Natural killer cell (primary cell): ENCODE measurements around the gene IL22RA2. TPM values are rescaled to one million over a fixed set of nuclear protein-coding genes. Genes with fewer than 3 reads are reported as not detected.

Experiments
- ATAC-seq, 3 donors: fragments of 150-1000 bp in 2 of 3; fragments of 200-7000 bp in 1 of 3; cut with Tn5 transposase; 1 replicate in 1 of 3; 2 replicates in 2 of 3; pipeline ENCODE4 v1.10.0; 2021; ENCODE audit warnings: mild to moderate bottlenecking in 2 of 3, moderate library complexity in 2 of 3
- DNase-seq, 2 donors: peaks; one replicate each; pipeline versions ENCODE4 v3.0.0 to v3.0.0-alpha.2; 2013 to 2021; ENCODE audit warnings: mixed read lengths in 1 of 2
- H3K27ac ChIP-seq: one replicate; pipeline ENCODE4 v1.5.1; 2013; ENCODE audit warnings: mild to moderate bottlenecking, low read length
- H3K27me3 ChIP-seq: one replicate; pipeline ENCODE4 v1.6.1; 2013; ENCODE audit warnings: low read length; ENCODE audit not compliant: control insufficient read depth, insufficient read depth
- H3K36me3 ChIP-seq: one replicate; pipeline ENCODE4 v1.6.1; 2013; ENCODE audit warnings: low read length; ENCODE audit not compliant: control insufficient read depth, insufficient read depth
- H3K4me1 ChIP-seq: one replicate; pipeline ENCODE4 v1.6.1; 2013; ENCODE audit warnings: low read length; ENCODE audit not compliant: control insufficient read depth, insufficient read depth
- H3K4me3 ChIP-seq: one replicate; pipeline ENCODE4 v1.5.1; 2013; ENCODE audit warnings: low read length
- H3K9me3 ChIP-seq: one replicate; pipeline ENCODE4 v1.6.1; 2013; ENCODE audit warnings: low read length; ENCODE audit not compliant: control insufficient read depth, insufficient read depth
- H3K27ac Mint-ChIP-seq, 2 donors: one replicate each; pipeline ENCODE4 v1.8.0; 2022; ENCODE audit warnings: mild to moderate bottlenecking in 2 of 2, mixed read lengths in 2 of 2, moderate library complexity in 1 of 2
- H3K27me3 Mint-ChIP-seq, 2 donors: one replicate each; pipeline ENCODE4 v1.8.0; 2022; ENCODE audit warnings: low read depth in 2 of 2, mixed read lengths in 2 of 2
- H3K36me3 Mint-ChIP-seq: one replicate; pipeline ENCODE4 v1.8.0; 2022; ENCODE audit warnings: mixed read lengths
- H3K4me1 Mint-ChIP-seq, 2 donors: one replicate each; pipeline ENCODE4 v1.8.0; 2022; ENCODE audit warnings: mixed read lengths in 2 of 2
- H3K4me3 Mint-ChIP-seq: one replicate; pipeline ENCODE4 v1.8.0; 2022; ENCODE audit warnings: mild to moderate bottlenecking, moderate library complexity, mixed read lengths
- H3K9me3 Mint-ChIP-seq, 2 donors: one replicate each; pipeline ENCODE4 v1.8.0; 2022; ENCODE audit warnings: mixed read lengths in 2 of 2
- CTCF ChIP-seq: fragments of 200-600 bp; IDR thresholded peaks from one replicate; pipeline ENCODE4 v1.8.0; 2022; ENCODE audit warnings: antibody characterized with exemption
- WGBS: methylation state at CpG from one replicate; pipeline ENCODE4 v1.1.7; 2013; ENCODE audit warnings: missing lambda C conversion rate; ENCODE audit not compliant: insufficient coverage; 5-methylcytosine and 5-hydroxymethylcytosine counted together
- intact Hi-C: fragments of 100-400 bp; cut with micrococcal nuclease; formaldehyde crosslinking; loops from one replicate; pipeline ENCODE4 v1.14.2; 2022
- total RNA-seq, 4 donors: library from RNA; stranded (reverse); fragments of 120-200 nt in 1 of 4; gene quantifications; one replicate each; pipeline versions ENCODE4 v1.2.3 to v1.2.4, GENCODE V29; 2013 to 2022

The IL22RA2 gene
- total RNA-seq, 3 donors from 2014 or later (not counting 1 experiment from before 2014, with no cell fraction given) = not detected

- no peaks in the 10 kb centered on the region for H3K36me3 ChIP-seq
- no peaks in the 10 kb centered on the region for H3K9me3 ChIP-seq
- DNase-seq (peak; percentile 30 to 81), ATAC-seq (peak; percentile 73 to 85 (median 84))
- Mint-ChIP-seq H3K27ac (peak overlapping the region; percentile 36 to 45), H3K36me3 (no peaks in the 10 kb centered on the region), H3K4me3 (peak overlapping the region; percentile 68), H3K27me3 (peaks cover 6 to 7% of the 10 kb centered on the region in 2 donors), H3K4me1 (peaks cover 20 to 24% of the 10 kb centered on the region in 2 donors), H3K9me3 (no peaks in the 10 kb centered on the region)
- 9% methylated on average over 2 of the region's 5 CpGs for WGBS
- intact Hi-C loops = loop anchor here (1.0 to 5.0 kb wide), 6 partner anchors 63 to 547 kb away; no protein-coding TSS in a partner anchor
- H3K27me3 ChIP-seq = no peaks in the 10 kb centered on the region
- H3K4me1 ChIP-seq = peaks cover 12% of the 10 kb centered on the region
- peak overlapping the region; percentile 23 for H3K27ac ChIP-seq
- peak; percentile 80 for TF ChIP-seq CTCF
- peak overlapping the region; percentile 4 for H3K4me3 ChIP-seq
These were observed 78.9 kb downstream of the IL22RA2 start for GRCh38 chr6:137094411-137095008.

Other genes starting within 250 kb of the IL22RA2 start
- not detected for gene IL20RA, start 128.7 kb downstream of the IL22RA2 start, total RNA-seq
- 100 to 1,000 TPM in 2 of 3 donors, 10 to 100 TPM in 1; 77.5 to 128 (median 100) TPM for gene IFNGR1, start 45.7 kb upstream of the IL22RA2 start, total RNA-seq